ENCODE measurements around the gene CACNA1S.

The CACNA1S gene

GRCh38 chr1:201142011-201142848 lies 30.0 kb upstream of the CACNA1S start:
- no peaks in the 10 kb centered on the region for H3K4me1 ChIP-seq (ENCODE audit: control insufficient read depth in 2 of 2, insufficient read depth in 1 of 2, low read depth in 1 of 2, low read length in 2 of 2)
- H3K14ac ChIP-seq (ENCODE audit: low read length): no peak overlapping the region
- no peak overlapping the region for H2BK12ac ChIP-seq (ENCODE audit: low read length)
- no peak for DNase-seq (ENCODE audit: low spot score)
- no peak overlapping the region for H4K91ac ChIP-seq (ENCODE audit: low read depth, low read length, poor library complexity)
- H3K36me3 ChIP-seq (replicated peaks in 1 of 2; ENCODE audit: control insufficient read depth in 2 of 2, insufficient read depth in 2 of 2, low read length in 2 of 2): peaks cover 69 to 100% of the 10 kb centered on the region in 2 donors
- no peak overlapping the region for H2AFZ ChIP-seq (ENCODE audit: low read length)
- no peak overlapping the region for H3K4me2 ChIP-seq (ENCODE audit: insufficient read depth, low read length, poor library complexity, severe bottlenecking)
- H3K23ac ChIP-seq (ENCODE audit: low read depth, low read length, poor library complexity): peak overlapping the region; percentile 51
- H3K27me3 ChIP-seq (ENCODE audit: control insufficient read depth in 3 of 3, insufficient read depth in 3 of 3, low read depth in 1 of 3, low read length in 3 of 3): no peaks in the 10 kb centered on the region
- no peak overlapping the region for H2BK15ac ChIP-seq (ENCODE audit: low read length)
- H3K18ac ChIP-seq (ENCODE audit: low read length): no peak overlapping the region
- H2AK5ac ChIP-seq (ENCODE audit: low read depth, low read length): no peak overlapping the region
- H2BK120ac ChIP-seq (ENCODE audit: low read depth, low read length): no peak overlapping the region
- H2BK5ac ChIP-seq (ENCODE audit: low read length): no peak overlapping the region
- no peak overlapping the region for H3K27ac ChIP-seq (replicated peaks; ENCODE audit: low read length)
- no peaks in the 10 kb centered on the region for H3K79me1 ChIP-seq (ENCODE audit: low read depth, low read length)
- H3K9me3 ChIP-seq (replicated peaks in 1 of 2; ENCODE audit: control insufficient read depth in 2 of 2, insufficient read depth in 1 of 2, low read depth in 1 of 2, low read length in 2 of 2): no peaks in the 10 kb centered on the region
- WGBS, 2 donors (ENCODE audit: extremely low coverage in 2 of 2, insufficient read length in 2 of 2, insufficient replicate concordance in 1 of 2): no CpG with 5 or more reads among the region's 16 CpGs
- no peak overlapping the region for H3K9ac ChIP-seq (ENCODE audit: low read depth, low read length, poor library complexity)
- H3K4ac ChIP-seq (ENCODE audit: low read length): no peak overlapping the region
- no peak overlapping the region for H4K8ac ChIP-seq (ENCODE audit: low read depth, low read length)
- no peak overlapping the region for H3K4me3 ChIP-seq (ENCODE audit: low read length in 2 of 2)

- Histone ChIP-seq H3K9ac (ENCODE audit: low read depth, low read length, poor library complexity) (no peak overlapping the region), H3K23ac (ENCODE audit: low read depth, low read length, poor library complexity) (no peak overlapping the region), H2BK15ac (ENCODE audit: low read length) (no peak overlapping the region), H2AK5ac (ENCODE audit: low read depth, low read length) (no peak overlapping the region), H3K36me3 (replicated peaks in 1 of 2; ENCODE audit: control insufficient read depth in 2 of 2, insufficient read depth in 2 of 2, low read length in 2 of 2) (peaks cover 66 to 100% of the 10 kb centered on the region in 2 donors), H3K18ac (ENCODE audit: low read length) (no peak overlapping the region), H3K79me1 (ENCODE audit: low read depth, low read length) (no peaks in the 10 kb centered on the region), H2BK120ac (ENCODE audit: low read depth, low read length) (no peak overlapping the region), H3K4ac (ENCODE audit: low read length) (no peak overlapping the region), H2BK12ac (ENCODE audit: low read length) (no peak overlapping the region), H3K4me1 (ENCODE audit: control insufficient read depth in 2 of 2, insufficient read depth in 1 of 2, low read depth in 1 of 2, low read length in 2 of 2) (no peaks in the 10 kb centered on the region), H4K91ac (ENCODE audit: low read depth, low read length, poor library complexity) (no peak overlapping the region), H3K9me3 (replicated peaks in 1 of 2; ENCODE audit: control insufficient read depth in 2 of 2, insufficient read depth in 1 of 2, low read depth in 1 of 2, low read length in 2 of 2) (no peaks in the 10 kb centered on the region), H3K27ac (replicated peaks; ENCODE audit: low read length) (no peak overlapping the region), H3K4me3 (ENCODE audit: low read length in 2 of 2) (no peak overlapping the region), H3K4me2 (ENCODE audit: insufficient read depth, low read length, poor library complexity, severe bottlenecking) (no peak overlapping the region), H3K27me3 (ENCODE audit: control insufficient read depth in 3 of 3, insufficient read depth in 3 of 3, low read depth in 1 of 3, low read length in 3 of 3) (no peaks in the 10 kb centered on the region), H3K14ac (ENCODE audit: low read length) (no peak overlapping the region), H2BK5ac (ENCODE audit: low read length) (no peak overlapping the region), H4K8ac (ENCODE audit: low read depth, low read length) (no peak overlapping the region), H2AFZ (ENCODE audit: low read length) (no peak overlapping the region)
- DNase-seq (ENCODE audit: low spot score): no peak
- WGBS, 2 donors (ENCODE audit: extremely low coverage in 2 of 2, insufficient read length in 2 of 2, insufficient replicate concordance in 1 of 2): no CpG with 5 or more reads among the region's 5 CpGs
These were observed 29.2 kb upstream of the CACNA1S start for GRCh38 chr1:201141418-201141817.

DNA sequence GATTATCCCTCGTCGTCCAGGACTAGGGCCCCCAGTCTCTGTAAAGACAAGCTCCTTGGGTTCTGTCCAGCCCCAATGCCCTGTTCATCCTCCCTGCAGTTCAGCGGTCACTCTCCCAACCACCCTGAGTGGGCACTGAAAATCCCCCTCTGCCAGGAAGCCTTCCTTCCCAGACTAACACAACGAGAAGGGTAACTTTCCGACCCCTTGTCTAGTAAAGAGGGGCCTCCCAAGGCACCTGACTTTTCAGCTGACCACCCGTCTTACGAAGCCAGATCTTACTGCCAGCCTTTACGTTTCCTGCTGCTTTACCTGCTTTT lies 28.7 kb upstream of the CACNA1S start:
- no peak overlapping the region for H2AK5ac ChIP-seq (ENCODE audit: low read depth, low read length)
- H3K23ac ChIP-seq (ENCODE audit: low read depth, low read length, poor library complexity): no peak overlapping the region
- no peaks in the 10 kb centered on the region for H3K9me3 ChIP-seq (replicated peaks in 1 of 2; ENCODE audit: control insufficient read depth in 2 of 2, insufficient read depth in 1 of 2, low read depth in 1 of 2, low read length in 2 of 2)
- no peak overlapping the region for H4K91ac ChIP-seq (ENCODE audit: low read depth, low read length, poor library complexity)
- H2BK12ac ChIP-seq (ENCODE audit: low read length): no peak overlapping the region
- peaks cover 66 to 100% of the 10 kb centered on the region in 2 donors for H3K36me3 ChIP-seq (replicated peaks in 1 of 2; ENCODE audit: control insufficient read depth in 2 of 2, insufficient read depth in 2 of 2, low read length in 2 of 2)
- H3K4me3 ChIP-seq (ENCODE audit: low read length in 2 of 2): no peak overlapping the region
- no peak overlapping the region for H3K18ac ChIP-seq (ENCODE audit: low read length)
- H3K4me2 ChIP-seq (ENCODE audit: insufficient read depth, low read length, poor library complexity, severe bottlenecking): no peak overlapping the region
- no CpG with 5 or more reads among the region's 8 CpGs for WGBS, 2 donors (ENCODE audit: extremely low coverage in 2 of 2, insufficient read length in 2 of 2, insufficient replicate concordance in 1 of 2)
- no peaks in the 10 kb centered on the region for H3K79me1 ChIP-seq (ENCODE audit: low read depth, low read length)
- no peak overlapping the region for H2BK5ac ChIP-seq (ENCODE audit: low read length)
- H3K9ac ChIP-seq (ENCODE audit: low read depth, low read length, poor library complexity): no peak overlapping the region
- no peak overlapping the region for H3K27ac ChIP-seq (replicated peaks; ENCODE audit: low read length)
- H3K4ac ChIP-seq (ENCODE audit: low read length): no peak overlapping the region
- H2AFZ ChIP-seq (ENCODE audit: low read length): no peak overlapping the region
- H3K14ac ChIP-seq (ENCODE audit: low read length): no peak overlapping the region
- H3K27me3 ChIP-seq (ENCODE audit: control insufficient read depth in 3 of 3, insufficient read depth in 3 of 3, low read depth in 1 of 3, low read length in 3 of 3): no peaks in the 10 kb centered on the region
- H2BK120ac ChIP-seq (ENCODE audit: low read depth, low read length): no peak overlapping the region
- DNase-seq (ENCODE audit: low spot score): no peak
- no peak overlapping the region for H2BK15ac ChIP-seq (ENCODE audit: low read length)
- no peak overlapping the region for H4K8ac ChIP-seq (ENCODE audit: low read depth, low read length)
- no peaks in the 10 kb centered on the region for H3K4me1 ChIP-seq (ENCODE audit: control insufficient read depth in 2 of 2, insufficient read depth in 1 of 2, low read depth in 1 of 2, low read length in 2 of 2)

DNA sequence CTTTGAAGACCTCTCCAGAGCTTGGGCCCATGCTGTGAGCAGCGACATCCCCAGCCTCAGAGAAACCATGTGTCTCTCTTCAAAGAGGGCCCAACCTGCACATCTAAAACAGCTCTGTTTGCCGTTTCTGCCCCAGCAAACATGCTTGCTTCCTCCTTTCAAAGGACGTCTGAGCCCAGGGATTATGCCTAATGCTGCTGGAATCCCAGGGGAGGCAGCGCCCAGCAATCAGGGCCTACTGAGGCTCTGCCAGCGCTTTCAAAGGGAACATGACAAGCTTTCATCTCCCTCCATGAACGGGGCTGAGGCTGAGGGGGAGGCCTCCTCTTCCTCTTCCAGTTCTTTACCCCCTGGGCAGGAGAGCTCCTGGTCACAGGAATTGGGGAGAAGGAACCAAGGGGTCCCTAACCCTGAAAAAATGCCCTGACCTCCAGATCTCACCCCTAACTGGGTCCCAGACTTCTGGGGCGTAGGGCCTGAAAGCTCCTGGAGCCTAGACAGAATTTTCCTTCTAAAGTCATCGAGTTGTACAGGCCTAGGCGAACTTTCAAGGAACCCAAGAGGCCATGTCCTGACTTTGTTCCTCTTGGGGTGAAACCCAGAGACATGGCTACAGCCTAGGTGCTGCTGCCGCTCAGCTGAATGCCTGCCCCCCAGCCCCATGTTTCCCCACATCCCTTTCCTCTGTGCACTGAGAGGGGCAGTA lies 28.2 kb upstream of the CACNA1S start:
- Histone ChIP-seq H2BK5ac (ENCODE audit: low read length) (peak overlapping the region; percentile 67), H3K14ac (ENCODE audit: low read length) (no peak overlapping the region), H2BK120ac (ENCODE audit: low read depth, low read length) (no peak overlapping the region), H3K4ac (ENCODE audit: low read length) (no peak overlapping the region), H3K23ac (ENCODE audit: low read depth, low read length, poor library complexity) (no peak overlapping the region), H3K27me3 (ENCODE audit: control insufficient read depth in 3 of 3, insufficient read depth in 3 of 3, low read depth in 1 of 3, low read length in 3 of 3) (no peaks in the 10 kb centered on the region), H3K79me1 (ENCODE audit: low read depth, low read length) (no peaks in the 10 kb centered on the region), H3K36me3 (replicated peaks in 1 of 2; ENCODE audit: control insufficient read depth in 2 of 2, insufficient read depth in 2 of 2, low read length in 2 of 2) (peaks cover 66 to 100% of the 10 kb centered on the region in 2 donors), H3K18ac (ENCODE audit: low read length) (no peak overlapping the region), H3K9me3 (replicated peaks in 1 of 2; ENCODE audit: control insufficient read depth in 2 of 2, insufficient read depth in 1 of 2, low read depth in 1 of 2, low read length in 2 of 2) (no peaks in the 10 kb centered on the region), H2AK5ac (ENCODE audit: low read depth, low read length) (no peak overlapping the region), H3K4me2 (ENCODE audit: insufficient read depth, low read length, poor library complexity, severe bottlenecking) (no peak overlapping the region), H2AFZ (ENCODE audit: low read length) (no peak overlapping the region), H4K91ac (ENCODE audit: low read depth, low read length, poor library complexity) (no peak overlapping the region), H3K4me1 (ENCODE audit: control insufficient read depth in 2 of 2, insufficient read depth in 1 of 2, low read depth in 1 of 2, low read length in 2 of 2) (no peaks in the 10 kb centered on the region), H3K4me3 (ENCODE audit: low read length in 2 of 2) (no peak overlapping the region), H3K9ac (ENCODE audit: low read depth, low read length, poor library complexity) (no peak overlapping the region), H2BK12ac (ENCODE audit: low read length) (no peak overlapping the region), H4K8ac (ENCODE audit: low read depth, low read length) (no peak overlapping the region), H3K27ac (replicated peaks; ENCODE audit: low read length) (no peak overlapping the region), H2BK15ac (ENCODE audit: low read length) (no peak overlapping the region)
- WGBS, 2 donors (ENCODE audit: extremely low coverage in 2 of 2, insufficient read length in 2 of 2, insufficient replicate concordance in 1 of 2): no CpG with 5 or more reads among the region's 10 CpGs
- no peak for DNase-seq (ENCODE audit: low spot score)

Data from neuronal stem cell (in vitro differentiated cells).